Parathyroid adenoma (tissue), 2 donors: ENCODE results near the gene FIGN.

Experiments used
- H2AFZ ChIP-seq: fragments of 300-600 bp; sonication (generic); one replicate; pipeline ENCODE4 v1.7.0; 2017; ENCODE audit warnings: antibody characterized with exemption, mild to moderate bottlenecking
- H3K27ac ChIP-seq: fragments of 300-600 bp; sonication (generic); one replicate; pipeline ENCODE4 v1.7.0; 2017
- H3K27me3 ChIP-seq: fragments of 300-600 bp; sonication (generic); one replicate; pipeline ENCODE4 v1.7.0; 2017; ENCODE audit warnings: low read length; ENCODE audit not compliant: control insufficient read depth, insufficient read depth
- H3K36me3 ChIP-seq: fragments of 300-600 bp; sonication (generic); one replicate; pipeline ENCODE4 v1.7.0; 2017; ENCODE audit warnings: low read length; ENCODE audit not compliant: control insufficient read depth, insufficient read depth
- H3K4me1 ChIP-seq: fragments of 300-600 bp; sonication (generic); one replicate; pipeline ENCODE4 v1.7.0; 2017; ENCODE audit warnings: control low read depth
- H3K4me2 ChIP-seq: fragments of 300-600 bp; sonication (generic); one replicate; pipeline ENCODE4 v1.7.0; 2017; ENCODE audit warnings: low read length
- H3K4me3 ChIP-seq: fragments of 300-600 bp; sonication (generic); one replicate; pipeline ENCODE4 v1.7.0; 2017; ENCODE audit warnings: low read depth, low read length
- H3K79me2 ChIP-seq: fragments of 300-600 bp; sonication (generic); one replicate; pipeline ENCODE4 v1.7.0; 2017; ENCODE audit warnings: control low read depth
- H3K9ac ChIP-seq: fragments of 300-600 bp; sonication (generic); one replicate; pipeline ENCODE4 v1.7.0; 2017; ENCODE audit warnings: mild to moderate bottlenecking
- H3K9me3 ChIP-seq: fragments of 300-600 bp; sonication (generic); one replicate; pipeline ENCODE4 v1.7.0; 2017; ENCODE audit warnings: low read length; ENCODE audit not compliant: control insufficient read depth
- CTCF ChIP-seq: fragments of 300-600 bp; sonication (generic); IDR thresholded peaks from one replicate; pipeline ENCODE4 v1.7.0; 2017; ENCODE audit warnings: antibody characterized with exemption, mild to moderate bottlenecking
- donor health status: primary hyperparathyroidism.

Gene FIGN

GRCh38 chr2:163670929-163671328 is 64.9 kb downstream of the FIGN start:
- TF ChIP-seq CTCF = no peak
- Histone ChIP-seq H3K9me3 (no peaks in the 10 kb centered on the region), H3K9ac (no peak overlapping the region), H3K4me2 (no peak overlapping the region), H3K4me1 (peaks cover 3% of the 10 kb centered on the region), H2AFZ (no peak overlapping the region), H3K4me3 (no peak overlapping the region), H3K27ac (no peak overlapping the region), H3K27me3 (no peaks in the 10 kb centered on the region), H3K79me2 (no peaks in the 10 kb centered on the region), H3K36me3 (no peaks in the 10 kb centered on the region)

GRCh38 chr2:163669506-163669905 is 66.3 kb downstream of the FIGN start:
- H3K9me3 ChIP-seq = no peaks in the 10 kb centered on the region
- TF ChIP-seq CTCF = no peak
- H3K27me3 ChIP-seq = no peaks in the 10 kb centered on the region
- H3K36me3 ChIP-seq = no peaks in the 10 kb centered on the region
- H3K4me3 ChIP-seq = no peak overlapping the region
- H3K9ac ChIP-seq = no peak overlapping the region
- no peak overlapping the region for H3K27ac ChIP-seq
- H2AFZ ChIP-seq = no peak overlapping the region
- H3K4me2 ChIP-seq = no peak overlapping the region
- no peaks in the 10 kb centered on the region for H3K4me1 ChIP-seq
- H3K79me2 ChIP-seq = no peaks in the 10 kb centered on the region

GRCh38 chr2:163667064-163667887 is 68.5 kb downstream of the FIGN start:
- Histone ChIP-seq H3K4me3 (no peak overlapping the region), H3K4me2 (no peak overlapping the region), H3K9me3 (no peaks in the 10 kb centered on the region), H3K27me3 (no peaks in the 10 kb centered on the region), H3K36me3 (no peaks in the 10 kb centered on the region), H2AFZ (no peak overlapping the region), H3K79me2 (no peaks in the 10 kb centered on the region), H3K27ac (no peak overlapping the region), H3K4me1 (no peaks in the 10 kb centered on the region), H3K9ac (no peak overlapping the region)
- no peak for TF ChIP-seq CTCF

- Histone ChIP-seq H3K4me2 (no peak overlapping the region), H3K9ac (no peak overlapping the region), H3K9me3 (no peaks in the 10 kb centered on the region), H3K4me1 (no peaks in the 10 kb centered on the region), H3K27me3 (no peaks in the 10 kb centered on the region), H3K27ac (no peak overlapping the region), H2AFZ (no peak overlapping the region), H3K4me3 (no peak overlapping the region), H3K79me2 (no peaks in the 10 kb centered on the region), H3K36me3 (no peaks in the 10 kb centered on the region)
- TF ChIP-seq CTCF = no peak
Observed at GRCh38 chr2:163665817-163666216, 70.0 kb downstream of the FIGN start.

GRCh38 chr2:163665051-163665450 is 70.8 kb downstream of the FIGN start:
- Histone ChIP-seq H2AFZ (no peak overlapping the region), H3K9ac (no peak overlapping the region), H3K9me3 (no peaks in the 10 kb centered on the region), H3K27ac (no peak overlapping the region), H3K4me1 (peaks cover 3% of the 10 kb centered on the region), H3K36me3 (no peaks in the 10 kb centered on the region), H3K4me2 (no peak overlapping the region), H3K4me3 (no peak overlapping the region), H3K27me3 (no peaks in the 10 kb centered on the region), H3K79me2 (no peaks in the 10 kb centered on the region)
- TF ChIP-seq CTCF = no peak
